Spleen (tissue), 7 donors: Measurements from ENCODE around the gene SAFB2.

ENCODE experiments used
- CTCF ChIP-seq, 11 experiments: fragments of 200-600 bp in 7 of 11; fragments of 450-650 bp in 4 of 11; sonication (generic) in 4 of 11; IDR thresholded peaks in 8 of 11; conservative IDR thresholded peaks in 3 of 11; 1 replicate in 7 of 11; 2 replicates in 4 of 11; pipeline versions ENCODE4 v1.4.0 to v1.8.0; 2016 to 2021; ENCODE audit warnings: antibody characterized with exemption in 11 of 11, inconsistent platforms in 4 of 11, mild to moderate bottlenecking in 1 of 11
- POLR2A ChIP-seq, 3 donors: fragments of 450-650 bp; IDR thresholded peaks; one replicate each; pipeline ENCODE4 v1.5.1; 2017; ENCODE audit warnings: antibody characterized with exemption in 3 of 3, mild to moderate bottlenecking in 1 of 3
- donor health status: DM: no; HTN: no; CAD: no; lungs with moderate emphysema.
- donor health status: DM: no; HTN: no; CAD: no.
- donor health status: DM: no; HTN: no; CAD: no.

- no peak for TF ChIP-seq POLR2A (IDR thresholded peaks at IDR 0.05)
- TF ChIP-seq CTCF (IDR thresholded peaks at IDR 0.05 in 8 of 11, conservative IDR thresholded peaks at IDR 0.05 in 3 of 11): no peak
Measured at GRCh38 chr19:5628461-5628860, 5.9 kb upstream of the SAFB2 start.
